Femur (tissue), 1 donor: ENCODE results near the gene GRIP1.
"Not testable (repeated sequence)": the region's sequence is repeated elsewhere in the genome, so short reads cannot be mapped to it uniquely, and the experiment has no call there.

Experiments
- DNase-seq: peaks from one replicate; pipeline ENCODE4 v3.0.0-alpha.2; 2017

The GRIP1 gene

GRCh38 chr12:66516561-66516960, 162.3 kb downstream of the GRIP1 start:
- no peak for DNase-seq

GRCh38 chr12:66516133-66516532, 162.7 kb downstream of the GRIP1 start:
- no peak for DNase-seq

GRCh38 chr12:66514581-66514980, 164.3 kb downstream of the GRIP1 start:
- DNase-seq: no peak

GRCh38 chr12:66508025-66508424, 170.9 kb downstream of the GRIP1 start:
- DNase-seq: no peak

GRCh38 chr12:66503746-66504145, 175.1 kb downstream of the GRIP1 start:
- no peak for DNase-seq

GRCh38 chr12:66502911-66503310, 176.0 kb downstream of the GRIP1 start:
- DNase-seq: no peak

GRCh38 chr12:66500841-66501240, 178.0 kb downstream of the GRIP1 start:
- DNase-seq: no peak

- DNase-seq: no peak
These were observed 178.8 kb downstream of the GRIP1 start for GRCh38 chr12:66500091-66500490.

GRCh38 chr12:66499000-66499399, 179.9 kb downstream of the GRIP1 start:
- no peak for DNase-seq

- not testable (repeated sequence) for DNase-seq
These were observed 180.8 kb downstream of the GRIP1 start for GRCh38 chr12:66498059-66498458.

- no peak for DNase-seq
These were observed 181.6 kb downstream of the GRIP1 start for GRCh38 chr12:66497008-66497897.

- no peak for DNase-seq
These were observed 182.3 kb downstream of the GRIP1 start for GRCh38 chr12:66496595-66496994.

- DNase-seq: no peak
These were observed 183.2 kb downstream of the GRIP1 start for GRCh38 chr12:66495709-66496108.

- no peak for DNase-seq
These were observed 185.1 kb downstream of the GRIP1 start for GRCh38 chr12:66493819-66494218.

- no peak for DNase-seq
These were observed 187.0 kb downstream of the GRIP1 start for GRCh38 chr12:66491853-66492252.

GRCh38 chr12:66482351-66483203, 196.3 kb downstream of the GRIP1 start:
- no peak for DNase-seq

GRCh38 chr12:66467932-66468331, 210.9 kb downstream of the GRIP1 start:
- no peak for DNase-seq

- DNase-seq: no peak
These were observed 217.5 kb downstream of the GRIP1 start for GRCh38 chr12:66461331-66461730.

GRCh38 chr12:66459944-66460482, 218.9 kb downstream of the GRIP1 start:
- DNase-seq: no peak

GRCh38 chr12:66456612-66457011, 222.3 kb downstream of the GRIP1 start:
- no peak for DNase-seq

- DNase-seq: no peak
These were observed 225.0 kb downstream of the GRIP1 start for GRCh38 chr12:66453844-66454243.

- no peak for DNase-seq
These were observed 225.8 kb downstream of the GRIP1 start for GRCh38 chr12:66453120-66453519.

GRCh38 chr12:66449531-66449930, 229.3 kb downstream of the GRIP1 start:
- no peak for DNase-seq

GRCh38 chr12:66447643-66448042, 231.2 kb downstream of the GRIP1 start:
- DNase-seq: no peak
